ENCODE data around the gene MINDY4.

Gene MINDY4

GRCh38 chr7:30731581-30731980 is 39.6 kb upstream of the MINDY4 start:
- Histone ChIP-seq H3K27me3 (replicated peaks) (peaks cover 12% of the 10 kb centered on the region), H3K36me3 (replicated peaks) (no peaks in the 10 kb centered on the region), H3K27ac (no peak overlapping the region), H3K4me3 (ENCODE audit: low read depth, low read length) (no peak overlapping the region)
- in situ Hi-C loops (cut with HindIII; ENCODE audit: low pct_ligation_motif_present, low sequenced_read_pairs): no loop called here
- DNase-seq: no peak
- TF ChIP-seq, protein P1, sequence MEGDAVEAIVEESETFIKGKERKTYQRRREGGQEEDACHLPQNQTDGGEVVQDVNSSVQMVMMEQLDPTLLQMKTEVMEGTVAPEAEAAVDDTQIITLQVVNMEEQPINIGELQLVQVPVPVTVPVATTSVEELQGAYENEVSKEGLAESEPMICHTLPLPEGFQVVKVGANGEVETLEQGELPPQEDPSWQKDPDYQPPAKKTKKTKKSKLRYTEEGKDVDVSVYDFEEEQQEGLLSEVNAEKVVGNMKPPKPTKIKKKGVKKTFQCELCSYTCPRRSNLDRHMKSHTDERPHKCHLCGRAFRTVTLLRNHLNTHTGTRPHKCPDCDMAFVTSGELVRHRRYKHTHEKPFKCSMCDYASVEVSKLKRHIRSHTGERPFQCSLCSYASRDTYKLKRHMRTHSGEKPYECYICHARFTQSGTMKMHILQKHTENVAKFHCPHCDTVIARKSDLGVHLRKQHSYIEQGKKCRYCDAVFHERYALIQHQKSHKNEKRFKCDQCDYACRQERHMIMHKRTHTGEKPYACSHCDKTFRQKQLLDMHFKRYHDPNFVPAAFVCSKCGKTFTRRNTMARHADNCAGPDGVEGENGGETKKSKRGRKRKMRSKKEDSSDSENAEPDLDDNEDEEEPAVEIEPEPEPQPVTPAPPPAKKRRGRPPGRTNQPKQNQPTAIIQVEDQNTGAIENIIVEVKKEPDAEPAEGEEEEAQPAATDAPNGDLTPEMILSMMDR (IDR thresholded peaks at IDR 0.05; ENCODE audit: low read depth, low read length, missing control alignments): no peak

GRCh38 chr7:30732606-30733005 is 38.6 kb upstream of the MINDY4 start:
- in situ Hi-C loops (cut with HindIII; ENCODE audit: low pct_ligation_motif_present, low sequenced_read_pairs): no loop called here
- no peaks in the 10 kb centered on the region for H3K36me3 ChIP-seq (replicated peaks)
- no peak overlapping the region for H3K4me3 ChIP-seq (ENCODE audit: low read depth, low read length)
- TF ChIP-seq, protein P1 (IDR thresholded peaks at IDR 0.05; ENCODE audit: low read depth, low read length, missing control alignments): no peak
- no peak for DNase-seq
- H3K27me3 ChIP-seq (replicated peaks): peaks cover 12% of the 10 kb centered on the region
- H3K27ac ChIP-seq: no peak overlapping the region

GRCh38 chr7:30733216-30733615 is 38.0 kb upstream of the MINDY4 start:
- Histone ChIP-seq H3K27ac (no peak overlapping the region), H3K27me3 (replicated peaks) (peaks cover 12% of the 10 kb centered on the region), H3K4me3 (ENCODE audit: low read depth, low read length) (no peak overlapping the region), H3K36me3 (replicated peaks) (no peaks in the 10 kb centered on the region)
- TF ChIP-seq, protein P1 (IDR thresholded peaks at IDR 0.05; ENCODE audit: low read depth, low read length, missing control alignments): no peak
- in situ Hi-C loops (cut with HindIII; ENCODE audit: low pct_ligation_motif_present, low sequenced_read_pairs): no loop called here
- no peak for DNase-seq

DNA sequence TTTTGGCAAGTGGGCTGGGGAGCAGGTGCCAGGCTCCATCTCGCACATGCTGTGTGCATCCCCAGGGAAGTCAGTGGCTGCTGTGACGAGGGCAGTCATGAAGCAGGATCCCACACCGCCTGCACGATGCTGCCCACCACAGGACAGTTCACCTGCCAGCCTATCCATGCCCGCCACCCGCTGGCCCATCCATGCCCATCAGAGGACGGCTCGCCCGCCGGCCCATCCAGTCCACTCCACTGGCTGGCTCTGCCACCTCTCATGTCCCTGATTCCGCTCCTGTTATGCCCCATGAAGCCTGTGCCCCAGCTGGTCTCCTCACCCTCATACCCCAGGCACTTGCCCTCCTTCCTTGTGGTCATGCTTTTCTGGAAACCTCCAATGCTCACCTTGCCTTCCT is 37.5 kb upstream of the MINDY4 start:
- DNase-seq: no peak
- Histone ChIP-seq H3K27ac (no peak overlapping the region), H3K4me3 (ENCODE audit: low read depth, low read length) (no peak overlapping the region), H3K27me3 (replicated peaks) (peaks cover 11% of the 10 kb centered on the region), H3K36me3 (replicated peaks) (no peaks in the 10 kb centered on the region)
- TF ChIP-seq, protein P1 (IDR thresholded peaks at IDR 0.05; ENCODE audit: low read depth, low read length, missing control alignments): no peak
- in situ Hi-C loops (cut with HindIII; ENCODE audit: low pct_ligation_motif_present, low sequenced_read_pairs): no loop called here

GRCh38 chr7:30734497-30734896 is 36.7 kb upstream of the MINDY4 start:
- in situ Hi-C loops (cut with HindIII; ENCODE audit: low pct_ligation_motif_present, low sequenced_read_pairs): no loop called here
- Histone ChIP-seq H3K4me3 (ENCODE audit: low read depth, low read length) (no peak overlapping the region), H3K27ac (no peak overlapping the region), H3K36me3 (replicated peaks) (no peaks in the 10 kb centered on the region), H3K27me3 (replicated peaks) (peaks cover 10% of the 10 kb centered on the region)
- TF ChIP-seq, protein P1 (IDR thresholded peaks at IDR 0.05; ENCODE audit: low read depth, low read length, missing control alignments): no peak
- DNase-seq: no peak

GRCh38 chr7:30735631-30736030 is 35.6 kb upstream of the MINDY4 start:
- TF ChIP-seq, protein P1 (IDR thresholded peaks at IDR 0.05; ENCODE audit: low read depth, low read length, missing control alignments): no peak
- in situ Hi-C loops (cut with HindIII; ENCODE audit: low pct_ligation_motif_present, low sequenced_read_pairs): no loop called here

More at GRCh38 chr7:30735631-30736030, 35.6 kb upstream of the MINDY4 start:
- Histone ChIP-seq H3K4me3 (ENCODE audit: low read depth, low read length) (no peak overlapping the region), H3K27ac (no peak overlapping the region), H3K27me3 (replicated peaks) (peaks cover 5% of the 10 kb centered on the region), H3K36me3 (replicated peaks) (no peaks in the 10 kb centered on the region)
- DNase-seq: no peak
